Measurements from ENCODE around the gene OR2A12.
"Not testable (repeated sequence)": the region's sequence is repeated elsewhere in the genome, so short reads cannot be mapped to it uniquely, and the experiment has no call there.

OR2A12 gene

GRCh38 chr7:144122876-144123275 is 36.8 kb downstream of the OR2A12 start, which contains the start of gene OR2A14:
TSS of gene OR2A14 (plus strand) at chr7:144123176. CDS start at chr7:144129113, 5,937 bp downstream.
- DNase-seq (ENCODE audit: low read depth): no peak

- peak; percentile 74 for DNase-seq (ENCODE audit: low read depth)
Observed at GRCh38 chr7:144127714-144128334, 41.7 kb downstream of the OR2A12 start.

- DNase-seq (ENCODE audit: low read depth): not testable (repeated sequence)
Observed at GRCh38 chr7:144129601-144130000, 43.5 kb downstream of the OR2A12 start.

- DNase-seq (ENCODE audit: low read depth): no peak
Observed at GRCh38 chr7:144130730-144131129, 44.7 kb downstream of the OR2A12 start.

GRCh38 chr7:144132262-144132661 is 46.2 kb downstream of the OR2A12 start:
- DNase-seq (ENCODE audit: low read depth): no peak

- no peak for DNase-seq (ENCODE audit: low read depth)
Observed at GRCh38 chr7:144133307-144133706, 47.2 kb downstream of the OR2A12 start.

- no peak for DNase-seq (ENCODE audit: low read depth)
Observed at GRCh38 chr7:144134116-144134515, 48.0 kb downstream of the OR2A12 start.

GRCh38 chr7:144137501-144137900 is 51.4 kb downstream of the OR2A12 start:
- DNase-seq (ENCODE audit: low read depth): no peak

GRCh38 chr7:144142187-144142586 is 56.1 kb downstream of the OR2A12 start:
- no peak for DNase-seq (ENCODE audit: low read depth)

GRCh38 chr7:144144426-144144825 is 58.3 kb downstream of the OR2A12 start:
- no peak for DNase-seq (ENCODE audit: low read depth)

GRCh38 chr7:144148224-144148827 is 62.2 kb downstream of the OR2A12 start:
- DNase-seq (ENCODE audit: low read depth): no peak
